ENCODE measurements around the gene DGKG. TPM values are rescaled to one million over a fixed set of nuclear protein-coding genes. Genes with fewer than 3 reads are reported as not detected.

DGKG gene
- total and polyA plus RNA-seq, 9 of the 15 experiments (the other 6 are each of a cell fraction or from before 2014, with no cell fraction given): 0.01 to 0.36 (median 0.15) TPM

GRCh38 chr3:186241910-186242821, 119.9 kb downstream of the DGKG start (continued):
- TF ChIP-seq SMARCE1 (IDR thresholded peaks at IDR 0.05) (no peak), POU5F1 (IDR thresholded peaks at IDR 0.05; ENCODE audit: borderline replicate concordance, low read depth, low read length, partially characterized antibody) (no peak), ZBTB49 (CRISPR knock-in tag; IDR thresholded peaks at IDR 0.05; ENCODE audit: borderline replicate concordance) (no peak), RERE (CRISPR knock-in tag; IDR thresholded peaks at IDR 0.05; ENCODE audit: borderline replicate concordance) (no peak), BCLAF1 (IDR thresholded peaks at IDR 0.05; ENCODE audit: borderline replicate concordance in 1 of 2, control insufficient read depth in 1 of 2, low read depth in 2 of 2, low read length in 1 of 2) (no peak)
